Activated gamma-delta T cell (primary cell): Measurements from ENCODE around the gene FAR1.

Experiments used
- DNase-seq: peaks from one replicate; lab custom pipeline; 2025; lab: John Stamatoyannopoulos, UW

The FAR1 gene

GRCh38 chr11:13777341-13777985 is 109.0 kb downstream of the FAR1 start:
- no peak for DNase-seq

GRCh38 chr11:13778345-13778744 is 109.9 kb downstream of the FAR1 start:
- no peak for DNase-seq

- DNase-seq: no peak
Observed at GRCh38 chr11:13781153-13781552, 112.7 kb downstream of the FAR1 start.
